ENCODE data around the gene ARHGDIG.
A peak's percentile ranks its signal among the peaks of the same experiment; 100 is the strongest.

The ARHGDIG gene

GRCh38 chr16:311725-312124 lies 31.3 kb downstream of the ARHGDIG start:
- Mint-ChIP-seq H3K36me3 (ENCODE audit: low read depth) (peaks cover 22% of the 10 kb centered on the region), H3K27ac (no peak overlapping the region), H3K4me1 (ENCODE audit: low read depth) (peaks cover 13% of the 10 kb centered on the region), H3K27me3 (ENCODE audit: low read depth) (no peaks in the 10 kb centered on the region), H3K9me3 (no peaks in the 10 kb centered on the region), H3K4me3 (no peak overlapping the region)
- DNase-seq (ENCODE audit: low spot score): no peak

GRCh38 chr16:314351-314750 lies 34.0 kb downstream of the ARHGDIG start:
- Mint-ChIP-seq H3K4me3 (no peak overlapping the region), H3K36me3 (ENCODE audit: low read depth) (peaks cover 21% of the 10 kb centered on the region), H3K4me1 (ENCODE audit: low read depth) (peaks cover 32% of the 10 kb centered on the region), H3K27ac (no peak overlapping the region), H3K27me3 (ENCODE audit: low read depth) (no peaks in the 10 kb centered on the region), H3K9me3 (no peaks in the 10 kb centered on the region)
- DNase-seq (ENCODE audit: low spot score): no peak

DNA sequence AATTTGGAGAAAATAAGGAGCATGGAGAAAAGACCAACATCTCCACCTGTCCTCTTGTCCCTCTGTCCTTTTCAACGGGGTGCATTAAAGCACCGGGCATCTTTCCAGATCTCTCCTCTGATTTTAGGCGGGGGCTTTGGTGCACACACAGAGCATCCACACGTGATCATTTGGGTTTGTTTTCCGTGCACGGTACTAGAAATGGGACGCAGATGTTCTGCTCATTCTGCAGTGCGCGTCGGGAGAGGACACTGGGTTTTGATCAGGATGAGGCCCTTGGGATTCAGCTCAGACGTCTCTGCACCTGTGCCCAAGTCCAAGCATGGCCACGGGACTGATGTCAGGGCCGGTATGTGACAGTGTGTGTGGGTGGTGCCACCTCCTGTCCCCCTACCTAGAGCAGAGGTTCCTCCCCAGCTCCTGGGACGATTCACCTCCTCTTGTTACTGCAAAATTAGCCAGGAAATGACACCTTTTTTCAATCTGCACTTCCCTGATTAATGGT lies 34.5 kb downstream of the ARHGDIG start:
- no peaks in the 10 kb centered on the region for H3K9me3 Mint-ChIP-seq
- H3K4me1 Mint-ChIP-seq (ENCODE audit: low read depth): peaks cover 32% of the 10 kb centered on the region
- H3K27me3 Mint-ChIP-seq (ENCODE audit: low read depth): no peaks in the 10 kb centered on the region
- no peak overlapping the region for H3K4me3 Mint-ChIP-seq
- no peak overlapping the region for H3K27ac Mint-ChIP-seq
- DNase-seq (ENCODE audit: low spot score): no peak
- H3K36me3 Mint-ChIP-seq (ENCODE audit: low read depth): peaks cover 24% of the 10 kb centered on the region

DNA sequence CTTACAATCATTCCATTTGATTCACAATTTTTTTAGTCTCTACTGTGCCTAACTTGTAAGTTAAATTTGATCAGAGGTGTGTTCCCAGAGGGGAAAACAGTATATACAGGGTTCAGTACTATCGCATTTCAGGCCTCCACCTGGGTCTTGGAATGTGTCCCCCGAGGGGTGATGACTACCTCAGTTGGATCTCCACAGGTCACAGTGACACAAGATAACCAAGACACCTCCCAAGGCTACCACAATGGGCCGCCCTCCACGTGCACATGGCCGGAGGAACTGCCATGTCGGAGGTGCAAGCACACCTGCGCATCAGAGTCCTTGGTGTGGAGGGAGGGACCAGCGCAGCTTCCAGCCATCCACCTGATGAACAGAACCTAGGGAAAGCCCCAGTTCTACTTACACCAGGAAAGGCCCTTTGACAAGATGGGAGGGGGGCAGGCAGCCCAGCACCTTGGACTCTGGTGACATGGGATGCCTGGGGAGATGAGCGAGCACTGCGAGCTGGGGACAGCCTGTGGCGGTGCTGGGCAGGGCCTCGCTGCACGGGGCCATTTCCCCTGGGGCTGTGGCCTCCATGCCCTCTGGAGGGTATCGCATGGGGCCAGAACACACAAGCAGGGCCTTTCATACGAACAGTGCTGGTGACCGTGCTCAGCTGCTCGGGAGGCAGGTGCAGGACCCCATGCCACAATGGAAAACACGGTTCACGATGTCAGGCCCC lies 36.5 kb downstream of the ARHGDIG start:
- no peak overlapping the region for H3K4me3 Mint-ChIP-seq
- H3K9me3 Mint-ChIP-seq: no peaks in the 10 kb centered on the region
- H3K4me1 Mint-ChIP-seq (ENCODE audit: low read depth): peaks cover 36% of the 10 kb centered on the region
- no peak for DNase-seq (ENCODE audit: low spot score)
- peaks cover 27% of the 10 kb centered on the region for H3K36me3 Mint-ChIP-seq (ENCODE audit: low read depth)
- no peaks in the 10 kb centered on the region for H3K27me3 Mint-ChIP-seq (ENCODE audit: low read depth)
- no peak overlapping the region for H3K27ac Mint-ChIP-seq

- DNase-seq (ENCODE audit: low spot score): no peak
- Mint-ChIP-seq H3K4me3 (peak overlapping the region; percentile 20), H3K4me1 (ENCODE audit: low read depth) (peaks cover 36% of the 10 kb centered on the region), H3K9me3 (no peaks in the 10 kb centered on the region), H3K27ac (no peak overlapping the region), H3K36me3 (ENCODE audit: low read depth) (peaks cover 24% of the 10 kb centered on the region), H3K27me3 (ENCODE audit: low read depth) (no peaks in the 10 kb centered on the region)
Measured at GRCh38 chr16:317583-317982, 37.2 kb downstream of the ARHGDIG start.

GRCh38 chr16:318628-319027 lies 38.2 kb downstream of the ARHGDIG start:
- H3K27me3 Mint-ChIP-seq (ENCODE audit: low read depth): no peaks in the 10 kb centered on the region
- DNase-seq (ENCODE audit: low spot score): no peak
- H3K4me1 Mint-ChIP-seq (ENCODE audit: low read depth): peaks cover 41% of the 10 kb centered on the region
- H3K9me3 Mint-ChIP-seq: no peaks in the 10 kb centered on the region
- peaks cover 19% of the 10 kb centered on the region for H3K36me3 Mint-ChIP-seq (ENCODE audit: low read depth)
- no peak overlapping the region for H3K4me3 Mint-ChIP-seq
- no peak overlapping the region for H3K27ac Mint-ChIP-seq

DNA sequence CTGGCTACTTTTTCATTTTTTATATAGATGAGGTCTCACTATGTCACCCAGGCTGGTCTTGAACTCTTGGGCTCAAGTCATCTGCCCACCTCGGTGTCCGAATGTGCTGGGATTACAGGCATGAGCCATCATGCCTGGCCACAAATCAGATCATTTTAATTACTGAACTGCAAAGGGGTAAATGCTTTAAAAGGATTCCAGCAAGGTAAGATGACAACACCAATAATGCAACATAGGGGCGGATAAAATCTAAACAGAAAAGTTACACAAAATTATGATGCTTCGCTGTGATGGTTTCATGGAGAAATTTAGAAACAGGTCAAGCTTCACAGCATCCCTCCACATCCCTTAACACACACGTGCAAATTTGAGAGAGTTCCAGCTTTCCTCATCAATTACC lies 39.8 kb downstream of the ARHGDIG start:
- no peak overlapping the region for H3K4me3 Mint-ChIP-seq
- peaks cover 16% of the 10 kb centered on the region for H3K36me3 Mint-ChIP-seq (ENCODE audit: low read depth)
- H3K27me3 Mint-ChIP-seq (ENCODE audit: low read depth): no peaks in the 10 kb centered on the region
- H3K9me3 Mint-ChIP-seq: no peaks in the 10 kb centered on the region
- H3K4me1 Mint-ChIP-seq (ENCODE audit: low read depth): peaks cover 53% of the 10 kb centered on the region
- H3K27ac Mint-ChIP-seq: no peak overlapping the region
- DNase-seq (ENCODE audit: low spot score): no peak

GRCh38 chr16:321532-321931 lies 41.1 kb downstream of the ARHGDIG start:
- H3K4me1 Mint-ChIP-seq (ENCODE audit: low read depth): peaks cover 55% of the 10 kb centered on the region
- H3K36me3 Mint-ChIP-seq (ENCODE audit: low read depth): peaks cover 16% of the 10 kb centered on the region
- H3K27ac Mint-ChIP-seq: no peak overlapping the region
- H3K9me3 Mint-ChIP-seq: no peaks in the 10 kb centered on the region
- H3K4me3 Mint-ChIP-seq: no peak overlapping the region
- no peaks in the 10 kb centered on the region for H3K27me3 Mint-ChIP-seq (ENCODE audit: low read depth)
- no peak for DNase-seq (ENCODE audit: low spot score)

DNA sequence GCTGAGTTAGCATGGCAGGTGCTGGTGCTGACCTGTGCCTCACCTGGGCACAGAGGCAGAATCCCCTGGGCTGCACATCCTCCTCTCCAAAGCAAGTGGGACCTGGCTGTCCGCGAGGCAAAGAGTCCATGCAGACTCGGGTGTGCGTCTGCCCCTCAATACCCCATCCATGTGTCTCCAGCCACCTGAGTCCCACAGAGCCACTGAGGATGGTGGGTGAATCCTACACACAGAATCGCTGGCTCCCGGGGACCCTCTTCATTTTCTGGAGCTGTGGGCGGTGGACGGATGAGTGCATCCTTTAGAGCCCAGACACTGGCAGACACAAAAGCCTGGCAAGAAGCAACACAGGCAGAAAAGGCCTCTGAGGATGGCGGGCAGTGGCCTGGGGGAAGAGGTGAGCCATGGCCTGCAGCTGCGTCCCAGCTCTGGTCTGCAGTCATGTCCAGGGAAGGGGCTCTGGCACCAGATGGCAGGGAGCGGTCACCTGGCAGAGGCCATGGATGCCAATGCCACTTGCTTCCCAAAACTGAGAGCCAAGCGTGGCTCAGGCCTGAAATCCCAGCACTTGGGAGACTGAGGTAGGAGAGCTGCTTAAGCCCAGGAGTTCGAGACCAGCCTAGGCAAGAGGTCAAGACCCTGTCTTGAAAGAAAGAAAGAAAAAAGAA lies 42.2 kb downstream of the ARHGDIG start:
- Mint-ChIP-seq H3K27me3 (ENCODE audit: low read depth) (no peaks in the 10 kb centered on the region), H3K4me1 (ENCODE audit: low read depth) (peaks cover 47% of the 10 kb centered on the region), H3K9me3 (no peaks in the 10 kb centered on the region), H3K4me3 (no peak overlapping the region), H3K36me3 (ENCODE audit: low read depth) (peaks cover 15% of the 10 kb centered on the region), H3K27ac (peak overlapping the region; percentile 65)
- DNase-seq (ENCODE audit: low spot score): no peak

DNA sequence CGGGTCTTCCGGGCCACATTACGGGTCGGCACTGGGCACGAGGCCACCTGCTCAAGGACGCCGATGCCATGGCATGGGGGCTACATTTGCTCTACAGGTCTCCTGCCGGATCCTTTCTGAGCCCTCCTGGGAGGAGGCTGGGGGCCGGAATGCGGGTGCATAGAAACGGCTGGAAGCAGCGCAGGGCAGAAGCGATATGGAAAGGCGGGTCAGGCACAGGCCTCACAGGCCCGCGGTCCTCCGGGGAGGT lies 43.7 kb downstream of the ARHGDIG start:
- no peak for DNase-seq (ENCODE audit: low spot score)
- Mint-ChIP-seq H3K27me3 (ENCODE audit: low read depth) (no peaks in the 10 kb centered on the region), H3K27ac (peak overlapping the region; percentile 81), H3K4me1 (ENCODE audit: low read depth) (peaks cover 34% of the 10 kb centered on the region), H3K4me3 (peak overlapping the region; percentile 76), H3K36me3 (ENCODE audit: low read depth) (peaks cover 9% of the 10 kb centered on the region), H3K9me3 (no peaks in the 10 kb centered on the region)

DNA sequence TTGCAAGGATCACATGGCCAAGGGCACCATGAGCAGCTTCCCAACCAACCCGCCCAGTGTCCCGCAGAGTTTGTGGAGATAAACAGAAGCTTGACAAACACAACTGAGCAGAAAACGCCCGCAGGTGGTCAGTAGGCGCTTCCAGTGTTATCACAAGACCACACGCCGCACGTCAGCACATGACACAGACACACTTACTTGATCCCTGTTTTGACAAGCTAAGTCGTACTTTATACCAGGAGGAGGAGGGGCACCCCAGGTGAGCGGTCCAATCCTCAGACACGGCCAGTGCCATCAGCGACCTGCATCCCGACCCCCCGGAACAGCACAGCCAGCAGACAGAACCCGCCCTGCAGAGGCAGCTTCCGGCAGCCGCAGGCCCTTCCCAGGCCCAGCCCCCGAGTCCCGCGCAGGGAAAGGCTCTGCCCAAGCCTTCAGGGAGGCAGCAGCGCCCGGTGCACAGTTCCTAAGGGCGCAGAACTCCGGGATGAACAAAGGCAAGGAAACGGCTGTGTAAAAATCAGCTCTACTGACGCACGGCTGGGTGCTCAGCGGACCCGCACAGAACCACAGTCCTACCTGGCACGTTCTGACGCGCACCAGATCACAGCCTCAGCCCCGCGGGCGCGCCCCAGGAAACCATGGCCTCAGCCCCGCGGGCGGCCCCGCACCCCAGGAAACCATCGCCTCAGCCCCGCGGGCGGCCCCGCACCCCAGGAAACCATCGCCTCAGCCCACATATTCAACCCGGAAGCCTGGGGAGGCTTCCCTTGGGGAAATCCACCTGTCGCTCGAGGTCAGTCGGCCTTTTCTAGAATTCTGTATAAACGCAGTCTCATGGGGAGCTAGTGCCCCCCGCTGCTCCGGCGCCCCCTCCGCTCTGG lies 44.3 kb downstream of the ARHGDIG start:
- Mint-ChIP-seq H3K9me3 (no peaks in the 10 kb centered on the region), H3K4me3 (peak overlapping the region; percentile 76), H3K36me3 (ENCODE audit: low read depth) (peaks cover 6% of the 10 kb centered on the region), H3K27ac (peak overlapping the region; percentile 81), H3K27me3 (ENCODE audit: low read depth) (no peaks in the 10 kb centered on the region), H3K4me1 (ENCODE audit: low read depth) (peaks cover 32% of the 10 kb centered on the region)
- DNase-seq (ENCODE audit: low spot score): peak; percentile 64

DNA sequence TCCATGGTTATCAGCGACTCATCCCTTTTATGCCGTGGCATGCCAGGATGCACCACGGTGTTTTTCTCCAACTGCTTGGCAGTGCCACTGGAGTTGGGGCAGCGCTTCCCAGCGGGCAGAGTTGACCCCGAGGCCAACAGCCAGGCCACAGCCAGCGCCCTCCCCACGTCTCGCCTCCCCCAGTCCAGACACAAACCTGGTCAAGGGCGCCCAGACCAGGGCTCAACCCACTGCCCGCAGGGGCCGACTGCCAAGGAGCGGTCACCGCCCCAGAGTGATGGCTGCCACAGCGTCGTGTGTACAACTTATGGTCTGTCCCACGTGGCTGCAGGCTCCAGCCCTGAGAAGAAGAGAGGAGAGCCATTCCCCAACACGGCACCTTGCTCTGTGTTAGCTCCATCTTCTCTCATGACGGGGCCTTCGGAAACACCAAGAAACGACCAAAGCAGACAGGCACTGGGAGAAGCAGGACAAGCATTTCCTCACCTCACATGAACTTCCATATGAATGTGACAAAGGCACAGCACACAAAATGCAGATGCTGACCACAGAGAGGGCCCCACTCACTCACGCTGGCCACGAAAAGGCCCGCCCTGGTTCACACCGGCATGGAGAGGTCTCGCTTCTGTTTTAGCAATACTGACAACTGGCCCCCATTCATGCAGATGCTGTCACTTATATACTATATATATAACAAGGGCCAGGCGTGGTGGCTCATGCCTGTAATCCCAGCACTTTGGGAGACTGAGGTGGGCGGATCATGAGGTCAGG lies 45.2 kb downstream of the ARHGDIG start:
- H3K9me3 Mint-ChIP-seq: no peaks in the 10 kb centered on the region
- no peak for DNase-seq (ENCODE audit: low spot score)
- H3K27me3 Mint-ChIP-seq (ENCODE audit: low read depth): no peaks in the 10 kb centered on the region
- H3K4me3 Mint-ChIP-seq: peak overlapping the region; percentile 76
- peak overlapping the region; percentile 81 for H3K27ac Mint-ChIP-seq
- peaks cover under 1% of the 10 kb centered on the region for H3K36me3 Mint-ChIP-seq (ENCODE audit: low read depth)
- peaks cover 28% of the 10 kb centered on the region for H3K4me1 Mint-ChIP-seq (ENCODE audit: low read depth)

GRCh38 chr16:330741-331140 lies 50.4 kb downstream of the ARHGDIG start:
- peaks cover 3% of the 10 kb centered on the region for H3K36me3 Mint-ChIP-seq (ENCODE audit: low read depth)

More at GRCh38 chr16:330741-331140, 50.4 kb downstream of the ARHGDIG start:
- H3K27ac Mint-ChIP-seq: no peak overlapping the region
- no peaks in the 10 kb centered on the region for H3K9me3 Mint-ChIP-seq
- DNase-seq (ENCODE audit: low spot score): no peak
- no peaks in the 10 kb centered on the region for H3K27me3 Mint-ChIP-seq (ENCODE audit: low read depth)
- no peak overlapping the region for H3K4me3 Mint-ChIP-seq
- peaks cover 26% of the 10 kb centered on the region for H3K4me1 Mint-ChIP-seq (ENCODE audit: low read depth)

All from T-helper 2 cell treated with Interferon-gamma antibody and Interleukin-4, amounts not matched to agents 5 μg/mL and 100 μg/mL, for 36 hours (primary cell).